GM21619 (cell line): Measurements from ENCODE around the gene TMEM242.
"Not testable (repeated sequence)": the region's sequence is repeated elsewhere in the genome, so short reads cannot be mapped to it uniquely, and the experiment has no call there.

ENCODE experiments used
- ATAC-seq: cut with Tn5 transposase; IDR thresholded peaks from one replicate; pipeline ENCODE4 v1.9.1; 2021; ENCODE audit not compliant: unreplicated experiment

The TMEM242 gene

DNA sequence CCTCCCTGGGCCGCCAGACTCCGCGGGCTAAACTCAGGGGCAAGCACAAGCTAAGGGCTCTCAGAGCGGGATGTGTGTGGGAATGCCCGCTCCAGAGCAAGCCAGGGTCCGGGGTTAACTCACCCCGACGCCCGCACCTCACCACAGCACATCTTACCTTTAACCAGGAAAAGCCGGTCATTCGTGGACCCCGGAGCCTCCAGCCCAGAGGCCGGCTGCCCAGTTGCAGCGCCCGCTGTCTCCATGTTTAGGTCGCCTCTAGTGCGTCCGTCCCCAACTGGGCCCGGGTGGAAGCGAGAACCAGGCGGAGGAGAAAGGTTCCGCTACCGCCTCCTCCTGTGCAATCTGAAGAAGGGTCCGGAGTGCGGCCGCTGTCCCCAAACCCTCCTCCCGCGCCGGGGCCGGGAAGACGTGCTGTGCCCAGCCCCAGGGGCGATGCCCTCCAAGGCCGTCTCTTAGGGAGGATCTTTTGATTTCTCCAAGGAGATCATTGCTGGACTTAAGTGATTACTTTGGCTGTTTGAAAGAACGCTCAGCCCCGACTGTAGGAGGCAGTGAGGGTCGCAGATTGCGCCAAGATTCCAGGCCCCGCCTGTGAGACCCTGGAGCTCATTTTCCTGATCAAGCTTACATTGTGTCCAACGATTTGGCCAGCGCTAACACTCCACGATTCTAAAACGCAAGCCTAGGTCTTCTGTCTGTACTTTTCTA lies at the start of gene TMEM242:
Gene TMEM242, minus strand, starts transcription at position 265 of the 711 bp plus-strand sequence. Its CDS starts 20 bp downstream, at position 245.
- ATAC-seq: peak; percentile 91

- no peak for ATAC-seq
These were observed 49.4 kb upstream of the TMEM242 start for GRCh38 chr6:157372501-157373280.

GRCh38 chr6:157370755-157371154 lies 47.4 kb upstream of the TMEM242 start:
- ATAC-seq: no peak

DNA sequence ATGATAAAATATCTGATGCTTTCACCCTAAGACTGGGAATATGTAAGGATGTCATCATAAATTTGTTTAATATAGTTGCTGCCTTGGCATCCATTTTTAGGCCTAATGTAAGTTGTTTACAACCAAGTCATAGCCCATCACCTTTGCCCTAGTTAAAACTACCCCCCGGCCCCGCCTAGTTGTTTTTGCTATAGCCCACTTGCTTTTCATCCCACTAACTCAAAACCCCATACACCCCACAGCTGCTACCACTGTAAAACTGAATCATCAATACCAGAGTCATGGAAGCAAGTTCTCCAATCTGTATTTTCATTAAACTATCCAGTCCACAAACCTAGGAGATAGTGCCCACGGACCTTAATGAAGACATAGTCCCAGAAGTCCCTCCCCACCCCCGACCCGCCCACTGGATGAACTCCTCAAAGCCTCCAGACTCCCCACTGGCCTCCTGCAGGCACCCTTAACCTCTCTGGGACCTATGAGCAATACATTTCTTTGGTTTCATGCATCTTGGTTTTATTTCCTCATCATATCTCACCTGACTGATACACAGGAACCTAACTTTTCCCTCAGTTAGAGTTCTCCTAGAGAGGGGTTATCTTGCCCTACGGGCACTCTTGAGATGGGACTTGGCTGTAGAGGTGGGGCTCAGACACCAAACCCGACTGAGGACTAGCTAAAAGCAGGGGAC lies 45.2 kb upstream of the TMEM242 start:
- ATAC-seq: no peak

DNA sequence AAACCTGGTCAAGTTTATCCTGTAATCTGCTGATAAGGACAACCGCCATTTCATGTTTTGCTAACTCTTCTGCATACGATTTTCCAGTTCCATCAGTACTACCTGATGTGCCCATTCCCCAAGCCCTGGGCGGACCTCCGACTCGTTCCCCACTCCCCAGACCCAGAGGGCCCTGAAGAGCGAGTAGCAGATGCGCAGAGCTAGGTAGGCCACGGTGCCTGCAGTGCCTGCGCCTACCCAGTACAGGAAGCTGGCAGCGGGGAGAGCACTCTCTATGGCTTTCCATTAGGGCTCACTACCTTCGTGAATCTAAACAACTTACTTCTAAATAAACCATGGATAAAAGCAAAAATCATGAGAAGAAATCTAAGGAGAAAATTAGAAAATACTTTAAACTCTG lies 43.3 kb upstream of the TMEM242 start:
- ATAC-seq: no peak

- no peak for ATAC-seq
These were observed 41.4 kb upstream of the TMEM242 start for GRCh38 chr6:157364705-157365104.

GRCh38 chr6:157361886-157362285 lies 38.6 kb upstream of the TMEM242 start:
- no peak for ATAC-seq

DNA sequence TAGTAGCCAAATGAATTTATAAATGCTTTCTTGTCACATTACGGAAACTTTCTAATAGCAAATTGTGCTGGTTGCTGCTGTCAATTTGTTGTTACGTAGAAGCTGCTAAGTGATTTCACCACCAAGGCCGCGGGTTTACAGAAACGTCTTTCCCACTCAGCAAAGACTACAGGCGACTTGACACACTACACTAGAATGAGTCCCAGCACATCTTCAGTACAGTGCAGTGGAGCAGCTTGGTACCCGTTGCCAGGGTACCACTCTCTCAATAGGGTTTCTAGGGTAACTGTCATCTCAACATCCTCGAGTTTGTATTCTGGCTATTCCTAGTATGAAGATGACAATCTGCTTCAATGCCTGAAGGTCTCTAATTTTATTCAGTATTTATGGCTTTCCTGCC lies 35.0 kb upstream of the TMEM242 start:
- no peak for ATAC-seq

GRCh38 chr6:157346373-157346772 lies 23.1 kb upstream of the TMEM242 start:
- ATAC-seq: no peak

- no peak for ATAC-seq
These were observed 20.4 kb upstream of the TMEM242 start for GRCh38 chr6:157343732-157344131.

GRCh38 chr6:157339432-157339831 lies 16.1 kb upstream of the TMEM242 start:
- no peak for ATAC-seq

DNA sequence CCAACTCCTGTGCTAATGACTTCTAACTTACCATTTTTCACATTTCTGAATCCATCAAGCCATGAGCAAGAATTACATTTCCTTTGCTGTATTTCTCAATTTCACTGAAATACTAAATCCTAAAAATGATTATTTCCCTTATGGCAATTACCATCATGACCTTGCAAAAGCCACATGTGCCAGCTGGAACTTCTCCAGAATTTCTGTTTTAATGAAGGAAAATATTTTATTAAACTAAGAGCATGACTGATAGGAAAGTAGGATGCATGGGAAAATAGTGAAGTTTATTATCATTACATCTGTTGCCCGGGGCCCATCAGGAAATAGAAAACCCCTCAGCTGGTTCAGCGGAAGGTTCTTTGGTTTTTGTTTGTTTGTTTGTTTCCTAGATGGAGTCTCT lies 14.4 kb upstream of the TMEM242 start:
- no peak for ATAC-seq

DNA sequence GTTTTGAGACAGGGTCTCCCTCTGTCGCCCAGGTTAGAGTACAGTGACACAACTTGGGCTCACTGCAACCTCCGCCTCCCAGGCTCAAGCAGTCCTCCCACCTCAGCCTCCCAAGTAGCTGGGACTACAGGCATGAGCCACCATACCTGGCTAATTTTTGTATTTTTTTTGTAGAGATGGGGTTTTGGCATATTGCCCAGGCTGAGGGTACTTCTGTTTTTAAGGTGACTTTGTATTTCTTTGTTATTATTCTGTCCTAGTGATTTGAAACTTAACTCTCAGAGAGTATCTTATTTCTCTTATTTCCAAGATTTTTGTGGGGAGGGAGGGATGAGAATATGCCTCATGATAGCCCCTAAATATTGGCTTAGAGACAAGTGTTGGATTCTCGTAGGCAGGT lies 14.0 kb upstream of the TMEM242 start:
- not testable (repeated sequence) for ATAC-seq

DNA sequence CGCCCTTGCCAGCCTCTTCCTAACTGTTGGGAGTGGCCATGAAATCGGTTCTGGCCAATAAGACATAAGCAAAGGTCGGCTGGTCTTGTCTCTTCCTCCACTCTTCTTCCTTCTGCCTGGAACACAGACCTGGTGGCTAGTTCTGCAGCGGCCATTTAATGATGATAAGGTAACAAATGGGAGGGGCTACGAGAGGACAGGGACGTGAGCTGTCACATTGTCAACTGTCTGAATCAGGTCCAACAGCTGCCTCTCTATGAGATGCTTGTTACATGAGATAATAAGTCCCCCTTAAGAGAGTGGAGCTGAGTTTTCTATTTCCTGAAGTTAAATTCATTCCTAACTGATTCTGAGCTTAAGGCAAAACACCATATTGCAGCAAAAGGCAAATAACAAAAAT lies 12.5 kb upstream of the TMEM242 start:
- no peak for ATAC-seq

- no peak for ATAC-seq
These were observed 10.6 kb upstream of the TMEM242 start for GRCh38 chr6:157333956-157334355.

GRCh38 chr6:157333537-157333936 lies 10.2 kb upstream of the TMEM242 start:
- ATAC-seq: no peak

DNA sequence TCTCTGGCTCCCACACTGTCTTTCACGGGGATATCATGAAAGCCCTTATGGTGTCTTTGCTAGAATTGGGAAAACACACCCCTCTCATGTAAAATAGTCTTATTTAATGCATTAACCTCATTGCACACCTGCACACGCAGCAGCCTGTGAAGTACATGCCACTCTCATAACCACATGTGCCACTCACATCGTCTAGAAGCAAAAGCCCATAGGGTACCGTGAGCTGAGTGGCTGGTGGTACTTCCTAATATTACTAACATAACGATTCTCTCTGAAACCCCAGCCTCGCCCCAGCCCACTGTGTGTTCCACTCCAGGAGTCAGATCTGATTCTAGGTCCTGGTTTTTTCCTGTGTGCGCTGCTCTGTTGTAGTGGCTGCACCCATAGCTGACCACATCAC lies 9.5 kb upstream of the TMEM242 start:
- no peak for ATAC-seq

DNA sequence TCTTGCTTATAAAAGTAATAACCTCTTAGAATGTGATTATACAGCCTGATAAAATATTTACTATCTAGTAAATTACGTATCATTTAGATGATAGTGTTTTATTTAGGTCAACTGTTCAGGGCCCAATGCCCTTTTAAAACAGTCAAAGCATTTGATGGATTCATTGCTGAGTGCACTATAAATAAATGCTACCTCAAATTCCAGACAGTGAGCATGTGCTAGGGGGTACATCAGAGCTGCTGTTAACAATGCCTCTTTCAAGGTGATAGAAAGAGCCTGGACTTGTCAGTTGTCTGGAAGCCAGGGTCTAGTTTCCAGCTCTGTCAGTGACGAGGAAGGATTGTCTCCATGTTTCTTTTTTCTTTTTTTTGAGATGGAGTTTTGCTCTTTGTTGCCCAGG lies 7.5 kb upstream of the TMEM242 start:
- ATAC-seq: no peak

DNA sequence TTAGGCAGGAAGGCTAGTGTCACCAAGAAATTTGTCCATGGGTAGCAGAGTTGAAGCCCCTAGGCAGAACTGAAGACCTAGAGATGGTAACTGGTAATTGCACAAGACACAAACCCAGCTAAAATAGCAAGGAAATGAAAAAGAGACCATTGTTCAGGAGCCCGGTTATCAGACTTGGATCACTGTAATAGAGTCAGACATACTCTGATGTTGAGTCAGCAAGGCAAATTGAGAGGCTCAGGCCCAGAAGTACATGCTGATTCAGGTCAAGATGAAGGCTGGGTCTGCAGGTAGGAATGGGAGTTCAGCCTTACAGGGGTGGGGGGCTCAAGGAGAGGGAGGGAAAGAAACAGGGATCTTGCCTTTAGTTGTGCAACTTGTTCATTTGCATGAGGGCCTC lies 6.5 kb upstream of the TMEM242 start:
- ATAC-seq: no peak

GRCh38 chr6:157328108-157328692 lies 4.9 kb upstream of the TMEM242 start:
- no peak for ATAC-seq

- ATAC-seq: no peak
These were observed 3.7 kb upstream of the TMEM242 start for GRCh38 chr6:157326979-157327378.
